ENCODE data around the gene WFDC12.

The WFDC12 gene

GRCh38 chr20:45087097-45087790 is 37.0 kb downstream of the WFDC12 start:
- TF ChIP-seq POLR2AphosphoS5 (IDR thresholded peaks at IDR 0.05; ENCODE audit: low read depth, low read length) (no peak), TAF1 (IDR thresholded peaks at IDR 0.05; ENCODE audit: borderline replicate concordance, insufficient read depth, low read length) (no peak), REST (IDR thresholded peaks at IDR 0.05; ENCODE audit: insufficient read depth in 1 of 2, low read depth in 2 of 2, low read length in 2 of 2) (no peak), SIN3A (IDR thresholded peaks at IDR 0.05; ENCODE audit: borderline replicate concordance, insufficient read depth, low read length) (no peak), FOXP2 (optimal IDR thresholded peaks at IDR 0.05; ENCODE audit: borderline replicate concordance, extremely low read depth, extremely low read length, insufficient read depth) (no peak)

GRCh38 chr20:45085867-45086266 is 38.4 kb downstream of the WFDC12 start:
- TF ChIP-seq TAF1 (IDR thresholded peaks at IDR 0.05; ENCODE audit: borderline replicate concordance, insufficient read depth, low read length) (no peak), REST (IDR thresholded peaks at IDR 0.05; ENCODE audit: insufficient read depth in 1 of 2, low read depth in 2 of 2, low read length in 2 of 2) (no peak), SIN3A (IDR thresholded peaks at IDR 0.05; ENCODE audit: borderline replicate concordance, insufficient read depth, low read length) (no peak), FOXP2 (optimal IDR thresholded peaks at IDR 0.05; ENCODE audit: borderline replicate concordance, extremely low read depth, extremely low read length, insufficient read depth) (no peak), POLR2AphosphoS5 (IDR thresholded peaks at IDR 0.05; ENCODE audit: low read depth, low read length) (no peak)

- TF ChIP-seq TAF1 (IDR thresholded peaks at IDR 0.05; ENCODE audit: borderline replicate concordance, insufficient read depth, low read length) (no peak), POLR2AphosphoS5 (IDR thresholded peaks at IDR 0.05; ENCODE audit: low read depth, low read length) (no peak), SIN3A (IDR thresholded peaks at IDR 0.05; ENCODE audit: borderline replicate concordance, insufficient read depth, low read length) (no peak), FOXP2 (optimal IDR thresholded peaks at IDR 0.05; ENCODE audit: borderline replicate concordance, extremely low read depth, extremely low read length, insufficient read depth) (no peak), REST (IDR thresholded peaks at IDR 0.05; ENCODE audit: insufficient read depth in 1 of 2, low read depth in 2 of 2, low read length in 2 of 2) (no peak)
Measured at GRCh38 chr20:45085289-45085688, 39.0 kb downstream of the WFDC12 start.

- TF ChIP-seq FOXP2 (optimal IDR thresholded peaks at IDR 0.05; ENCODE audit: borderline replicate concordance, extremely low read depth, extremely low read length, insufficient read depth) (no peak), SIN3A (IDR thresholded peaks at IDR 0.05; ENCODE audit: borderline replicate concordance, insufficient read depth, low read length) (no peak), TAF1 (IDR thresholded peaks at IDR 0.05; ENCODE audit: borderline replicate concordance, insufficient read depth, low read length) (no peak), REST (IDR thresholded peaks at IDR 0.05; ENCODE audit: insufficient read depth in 1 of 2, low read depth in 2 of 2, low read length in 2 of 2) (no peak), POLR2AphosphoS5 (IDR thresholded peaks at IDR 0.05; ENCODE audit: low read depth, low read length) (no peak)
Measured at GRCh38 chr20:45083127-45083526, 41.1 kb downstream of the WFDC12 start.
